GM12892 (cell line): ENCODE measurements around the gene TMEM170A. TPM values are rescaled to one million over a fixed set of nuclear protein-coding genes. Genes with fewer than 3 reads are reported as not detected.
"Not testable (repeated sequence)": the region's sequence is repeated elsewhere in the genome, so short reads cannot be mapped to it uniquely, and the experiment has no call there.

ENCODE experiments used
- DNase-seq: peaks from one replicate; pipeline ENCODE4 v3.0.0; 2011; ENCODE audit not compliant: insufficient read length
- FAIRE-seq: peaks from 2 replicates; lab custom pipeline; 2011; peaks lifted over from hg19 to GRCh38; lab: Jason Lieb, UNC
- POLR2A ChIP-seq: IDR thresholded peaks from 2 replicates; pipeline ENCODE4 v1.6.1; 2011; ENCODE audit warnings: low read depth, low read length, control low read depth
- POLR2AphosphoS5 ChIP-seq: IDR thresholded peaks from 2 replicates; pipeline ENCODE4 v1.6.1; 2011; ENCODE audit warnings: low read depth, low read length, control low read depth
- TAF1 ChIP-seq: IDR thresholded peaks from 2 replicates; pipeline ENCODE4 v1.6.1; 2011; ENCODE audit warnings: low read depth, mild to moderate bottlenecking, control low read depth, low read length, borderline replicate concordance
- polyA plus RNA-seq: library from polyadenylated mRNA; unstranded; fragments of >200 nt; gene quantifications from one replicate; pipeline ENCODE4 v1.2.1, GENCODE V29; 2012; ENCODE audit warnings: missing spikeins, inconsistent platforms; ENCODE audit not compliant: missing spikeins

TMEM170A gene
- polyA plus RNA-seq = 16.5 TPM

- FAIRE-seq (peak; percentile 96), DNase-seq (peak; percentile 91)
Observed at GRCh38 chr16:75464122-75464918, at the start of gene TMEM170A. Gene TMEM170A (minus strand): TSS chr16:75464689. CDS start chr16:75464600, 89 bp downstream.

GRCh38 chr16:75506574-75506973, 42.1 kb upstream of the TMEM170A start:
- FAIRE-seq (no peak), DNase-seq (no peak)
- TF ChIP-seq TAF1 (no peak), POLR2AphosphoS5 (no peak), POLR2A (no peak)

More at GRCh38 chr16:75464122-75464918, at the start of gene TMEM170A:
- 0 out of 2 replicates have a peak, but pooled peaks have one; percentile 44 for TF ChIP-seq TAF1
- peak; percentile 96 for TF ChIP-seq POLR2A
- peak; percentile 92 for TF ChIP-seq POLR2AphosphoS5

- no peak for FAIRE-seq
- TF ChIP-seq TAF1 = no peak
- TF ChIP-seq POLR2A = no peak
- no peak for TF ChIP-seq POLR2AphosphoS5
Observed at GRCh38 chr16:75506107-75506506, 41.6 kb upstream of the TMEM170A start.

GRCh38 chr16:75503801-75504200, 39.3 kb upstream of the TMEM170A start:
- no peak for FAIRE-seq
- no peak for DNase-seq
- TF ChIP-seq POLR2A = no peak
- no peak for TF ChIP-seq POLR2AphosphoS5
- no peak for TF ChIP-seq TAF1

More at GRCh38 chr16:75506107-75506506, 41.6 kb upstream of the TMEM170A start:
- DNase-seq = no peak

GRCh38 chr16:75502916-75503605, 38.6 kb upstream of the TMEM170A start:
- FAIRE-seq (no peak), DNase-seq (no peak)
- TF ChIP-seq TAF1 = no peak
- no peak for TF ChIP-seq POLR2A
- TF ChIP-seq POLR2AphosphoS5 = no peak

- DNase-seq, FAIRE-seq: not testable (repeated sequence)
Observed at GRCh38 chr16:75501820-75502219, 37.3 kb upstream of the TMEM170A start.

- DNase-seq = no peak
- no peak for FAIRE-seq
- TF ChIP-seq POLR2A (no peak), TAF1 (no peak), POLR2AphosphoS5 (no peak)
Observed at GRCh38 chr16:75501359-75501758, 36.9 kb upstream of the TMEM170A start.

GRCh38 chr16:75498605-75499322, 34.3 kb upstream of the TMEM170A start:
- FAIRE-seq, DNase-seq: not testable (repeated sequence)

GRCh38 chr16:75497558-75497957, 33.1 kb upstream of the TMEM170A start:
- FAIRE-seq (no peak), DNase-seq (no peak)
- no peak for TF ChIP-seq POLR2AphosphoS5
- TF ChIP-seq TAF1 = no peak
- no peak for TF ChIP-seq POLR2A

GRCh38 chr16:75495076-75495674, 30.7 kb upstream of the TMEM170A start, which contains the start of gene CHST6:
Gene CHST6 (minus strand): TSS chr16:75495441. CDS start chr16:75479828, 15,613 bp downstream.
- DNase-seq = peak; percentile 67
- no peak for FAIRE-seq
- no peak for TF ChIP-seq POLR2A

- TF ChIP-seq POLR2A = no peak
- no peak for TF ChIP-seq TAF1
- TF ChIP-seq POLR2AphosphoS5 = no peak
- DNase-seq (no peak), FAIRE-seq (no peak)
Observed at GRCh38 chr16:75494661-75495075, 30.2 kb upstream of the TMEM170A start.
